Smooth muscle cell of the coronary artery (primary cell): ENCODE measurements around the gene ZMYM1. TPM values are rescaled to one million over a fixed set of nuclear protein-coding genes. Genes with fewer than 3 reads are reported as not detected.

Experiments
- total RNA-seq: library from RNA; depleted of rRNA; stranded (reverse); fragments of >200 nt; gene quantifications from 2 replicates; pipeline ENCODE4 v1.2.3, GENCODE V29; 2014; ENCODE audit warnings: low replicate concordance

The ZMYM1 gene
- 13.0 TPM in 2 replicates for total RNA-seq

DNA sequence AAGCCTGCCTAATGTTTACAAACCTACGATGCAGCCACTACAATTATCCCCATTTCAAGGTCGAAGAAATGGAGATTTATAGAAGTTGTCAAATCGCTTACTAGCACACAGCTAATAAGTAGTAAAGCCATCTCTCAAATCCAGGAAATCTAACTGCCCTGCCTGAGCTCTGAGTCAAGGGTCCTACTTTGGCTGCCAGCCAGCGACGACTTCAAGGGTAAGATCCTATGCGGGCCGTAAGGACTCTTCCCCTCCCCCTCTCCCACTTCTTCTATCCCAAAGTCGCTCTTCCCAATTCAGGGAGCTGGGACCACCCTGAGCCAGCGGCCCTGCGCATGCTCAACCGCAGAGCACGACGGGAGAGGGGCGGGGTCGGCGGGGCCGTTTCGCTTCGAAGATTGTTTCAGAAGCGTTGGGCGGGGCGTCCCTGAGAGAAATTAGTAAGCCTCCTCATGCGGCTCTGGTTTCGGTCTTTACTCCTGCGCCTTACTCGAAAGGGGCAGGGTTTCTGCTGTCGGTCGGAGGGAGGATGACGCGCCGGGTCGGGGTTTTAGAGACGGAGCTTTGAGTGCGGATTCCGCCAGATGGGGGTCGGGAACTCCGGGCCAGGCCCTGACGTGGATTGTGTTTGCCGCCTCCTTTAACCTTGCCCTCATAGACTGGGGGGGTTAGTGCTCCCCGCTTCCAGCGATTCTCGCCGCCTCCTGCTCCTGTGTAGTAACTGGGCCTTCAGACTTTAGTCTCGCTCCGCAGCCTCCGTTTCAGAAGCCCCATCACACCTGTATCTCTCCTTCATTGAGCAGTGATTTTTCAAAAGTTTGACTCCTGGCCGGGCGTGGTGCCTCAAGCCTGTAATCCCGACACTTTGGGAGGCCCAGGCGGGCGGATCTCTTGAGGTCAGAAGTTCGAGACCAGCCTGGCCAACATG, at the start of gene ZMYM1:
TSS of gene ZMYM1 (plus strand) at position 383 of the 928 bp plus-strand sequence. CDS start 14,603 bp downstream, outside the sequence.

Other genes starting within 250 kb of the ZMYM1 start
- 14.2 and 31.4 TPM in 2 replicates for gene SMIM12, start 219.6 kb upstream of the ZMYM1 start, total RNA-seq
- gene DLGAP3, start 149.7 kb upstream of the ZMYM1 start, total RNA-seq = 0.15 TPM in 1 of 2 replicates, not detected in the other
- gene TMEM35B, start 94.0 kb upstream of the ZMYM1 start, total RNA-seq = 14.9 and 23.3 TPM in 2 replicates
- 8.3 and 9.8 TPM in 2 replicates for gene ZMYM6, start 47.4 kb upstream of the ZMYM1 start, total RNA-seq
- 200 and 203 TPM in 2 replicates for gene SFPQ, start 113.8 kb downstream of the ZMYM1 start, total RNA-seq
- 19.0 and 28.0 TPM in 2 replicates for gene ZMYM4, start 189.3 kb downstream of the ZMYM1 start, total RNA-seq